GM12891 (cell line): Measurements from ENCODE around the gene TTC13.
"Not testable (repeated sequence)": the region's sequence is repeated elsewhere in the genome, so short reads cannot be mapped to it uniquely, and the experiment has no call there.

Experiments
- PAX5 ChIP-seq: IDR thresholded peaks from 2 replicates; pipeline ENCODE4 v1.6.1; 2011; ENCODE audit warnings: low read length, moderate library complexity, mild to moderate bottlenecking; ENCODE audit not compliant: insufficient read depth, severe bottlenecking
- POLR2A ChIP-seq: IDR thresholded peaks from 2 replicates; pipeline ENCODE4 v1.6.1; 2011; ENCODE audit warnings: low read depth, low read length, control low read depth
- POLR2AphosphoS5 ChIP-seq: IDR thresholded peaks from 2 replicates; pipeline ENCODE4 v1.6.1; 2011; ENCODE audit warnings: low read depth, low read length, control low read depth
- POU2F2 ChIP-seq: IDR thresholded peaks from 2 replicates; pipeline ENCODE4 v1.6.1; 2011; ENCODE audit warnings: low read depth, mild to moderate bottlenecking, control low read depth, low read length, moderate library complexity
- SPI1 ChIP-seq: IDR thresholded peaks from 2 replicates; pipeline ENCODE4 v1.6.1; 2011; ENCODE audit warnings: low read depth, low read length, control low read depth
- TAF1 ChIP-seq: IDR thresholded peaks from 2 replicates; pipeline ENCODE4 v1.6.1; 2011; ENCODE audit warnings: low read depth, low read length, control low read depth

GRCh38 chr1:231022543-231022942, 43.9 kb upstream of the TTC13 start:
- TF ChIP-seq POLR2A, POLR2AphosphoS5, TAF1, SPI1, PAX5, POU2F2: not testable (repeated sequence)
